K562 (cell line): Measurements from ENCODE around the gene POLDIP3. TPM values are rescaled to one million over a fixed set of nuclear protein-coding genes. Genes with fewer than 3 reads are reported as not detected.
A peak's percentile ranks its signal among the peaks of the same experiment; 100 is the strongest.

Experiments
- ARID2 ChIP-seq: fragments of 450-650 bp; IDR thresholded peaks from 2 replicates; pipeline ENCODE4 v1.6.1; 2017; ENCODE audit warnings: antibody characterized with exemption, mild to moderate bottlenecking
- ESRRA ChIP-seq: fragments of 450-650 bp; IDR thresholded peaks from 2 replicates; pipeline ENCODE4 v1.6.1; 2014; ENCODE audit warnings: low read depth, mild to moderate bottlenecking, moderate library complexity, borderline replicate concordance
- EWSR1 ChIP-seq: fragments of 450-650 bp; IDR thresholded peaks from 2 replicates; pipeline ENCODE4 v1.6.1; 2018; ENCODE audit warnings: borderline replicate concordance, mild to moderate bottlenecking, low read depth, moderate library complexity; ENCODE audit not compliant: partially characterized antibody
- FIP1L1 ChIP-seq: fragments of 200-400 bp; formaldehyde crosslinking; IDR thresholded peaks from 2 replicates; pipeline ENCODE4 v1.6.1; 2018; ENCODE audit warnings: mild to moderate bottlenecking, low read depth, low read length; ENCODE audit not compliant: poor library complexity, severe bottlenecking
- FOXA3 ChIP-seq, 2 experiments: fragments of 450-650 bp in 1 of 2; sonication (generic) in 1 of 2; formaldehyde crosslinking; IDR thresholded peaks in 1 of 2; conservative IDR thresholded peaks in 1 of 2; 2 replicates each; pipeline versions ENCODE4 v1.4.0 to v1.8.0; 2020 to 2022; ENCODE audit warnings: mild to moderate bottlenecking in 2 of 2, missing genetic modification reagents in 1 of 2
- GABPB2 ChIP-seq: fragments of 250-450 bp; sonication (Bioruptor Pico); conservative IDR thresholded peaks from 2 replicates; pipeline ENCODE4 v1.5.1; 2021; ENCODE audit warnings: mild to moderate bottlenecking
- GTF2F1 ChIP-seq: IDR thresholded peaks from 2 replicates; pipeline ENCODE4 v1.6.1; 2011; ENCODE audit warnings: low read depth, low read length, improper control_type of control experiment
- HCFC1 ChIP-seq: IDR thresholded peaks from 2 replicates; pipeline ENCODE4 v1.6.1; 2012; ENCODE audit warnings: low read depth, low read length, improper control_type of control experiment
- KDM4B ChIP-seq, 2 experiments: fragments of 450-650 bp in 1 of 2; sonication (generic) in 1 of 2; IDR thresholded peaks; 2 replicates each; pipeline ENCODE4 v1.6.1; 2016 to 2017; ENCODE audit warnings: borderline replicate concordance in 2 of 2, antibody characterized with exemption in 1 of 2, low read depth in 1 of 2, mild to moderate bottlenecking in 1 of 2
- PRPF4 ChIP-seq: fragments of 200-400 bp; formaldehyde crosslinking; IDR thresholded peaks from one replicate; pipeline ENCODE4 v1.6.1; 2017; ENCODE audit warnings: low read length, low read depth, mild to moderate bottlenecking; ENCODE audit not compliant: insufficient read depth, poor library complexity, severe bottlenecking
- PTRF ChIP-seq: fragments of 450-650 bp; IDR thresholded peaks from 2 replicates; pipeline ENCODE4 v1.6.1; 2016; ENCODE audit warnings: mild to moderate bottlenecking, missing genetic modification characterization, missing compliant biosample characterization
- THRAP3 ChIP-seq: fragments of 450-650 bp; IDR thresholded peaks from 2 replicates; pipeline ENCODE4 v1.6.1; 2016; ENCODE audit warnings: mild to moderate bottlenecking, inconsistent platforms, borderline replicate concordance
- XRCC5 ChIP-seq: fragments of 200-400 bp; formaldehyde crosslinking; IDR thresholded peaks from 2 replicates; pipeline ENCODE4 v1.6.1; 2017; ENCODE audit warnings: low read depth, mild to moderate bottlenecking, low read length
- ZNF668 ChIP-seq: fragments of 250-450 bp; sonication (Bioruptor Pico); IDR thresholded peaks from 2 replicates; pipeline ENCODE4 v1.8.0; 2022; ENCODE audit warnings: mild to moderate bottlenecking, inconsistent platforms
- polyA plus RNA-seq, 8 experiments: library from polyadenylated mRNA; depleted of rRNA in 4 of 8; stranded (reverse) in 5 of 8; unstranded in 3 of 8; fragments of >200 nt; fragmentation: Nextera tagmentation in 2 of 8; fragmentation: Illumina TruSeq in 1 of 8; extraction: Ambion mirVana in 2 of 8; extraction: Trizol in 1 of 8; gene quantifications; 2 replicates each; pipeline versions ENCODE4 v1.2.1 to v1.2.3, GENCODE V29; 2011 to 2014; ENCODE audit warnings: inconsistent platforms in 1 of 8, missing spikeins in 1 of 8
- total RNA-seq, 7 experiments: library from RNA; depleted of rRNA in 6 of 7; stranded (reverse); fragments of >200 nt in 6 of 7; fragmentation: Illumina TruSeq in 2 of 7; extraction: Trizol in 2 of 7; gene quantifications; 2 replicates each; pipeline versions ENCODE4 v1.2.1 to v1.2.3, GENCODE V29; 2011 to 2021; ENCODE audit warnings: low replicate concordance in 1 of 7
- TF ChIP-seq, protein P1 (sequence below): fragments of 450-650 bp; IDR thresholded peaks from 2 replicates; pipeline ENCODE4 v1.6.1; 2016; ENCODE audit warnings: low read depth
- TF ChIP-seq, protein P2 (sequence below): sonication (generic); formaldehyde crosslinking; IDR thresholded peaks from 2 replicates; pipeline ENCODE4 v1.8.0; 2022; ENCODE audit warnings: missing genetic modification reagents, mild to moderate bottlenecking, borderline replicate concordance
- TF ChIP-seq, protein P3 (sequence below): fragments of 250-450 bp; sonication (Bioruptor Pico); IDR thresholded peaks from 2 replicates; pipeline ENCODE4 v1.8.0; 2022; ENCODE audit warnings: inconsistent platforms

Gene POLDIP3
- total and polyA plus RNA-seq, 9 of the 15 experiments (the other 6 are each of a cell fraction or from before 2014, with no cell fraction given), result 14.3 to 53.0 (median 26.3) TPM

DNA sequence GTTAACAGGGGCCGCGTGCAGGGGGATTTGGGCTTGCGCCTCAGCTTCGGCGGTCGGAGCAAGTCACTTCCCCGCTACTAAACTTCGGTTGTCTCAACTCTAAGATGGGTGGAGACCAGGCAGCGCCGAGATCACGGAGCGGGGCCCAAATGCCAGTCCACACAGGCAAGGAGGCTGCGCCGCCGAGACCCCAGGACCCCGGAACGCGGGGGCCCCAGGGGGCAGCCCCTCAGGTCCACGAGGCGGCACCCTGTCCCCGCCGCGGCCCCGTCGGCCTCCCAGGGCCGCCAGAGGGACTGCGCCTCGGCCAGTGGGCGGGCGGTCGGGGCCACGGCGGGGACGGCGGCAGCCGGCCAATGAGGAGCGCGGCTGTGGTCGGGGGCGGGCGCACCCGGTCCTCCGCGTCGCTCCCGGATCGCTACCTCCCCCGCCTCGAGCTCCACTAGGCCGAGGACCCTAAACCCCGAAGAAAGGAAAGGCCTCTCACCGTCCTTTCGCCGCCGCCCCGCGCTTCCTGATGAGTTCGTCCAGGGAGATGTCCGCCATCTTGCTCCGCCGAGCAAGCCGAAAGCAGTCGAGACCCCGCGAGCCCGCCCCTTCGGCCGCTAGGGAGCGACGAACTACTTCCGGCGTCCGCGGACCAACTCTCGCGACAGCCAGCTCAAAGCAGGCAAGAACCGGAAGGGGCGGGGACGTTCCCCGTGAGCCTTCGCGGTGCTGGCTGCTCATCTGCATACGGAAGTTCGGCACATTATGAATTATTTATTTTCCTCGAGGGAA is at the start of gene POLDIP3 (continued):
- TF ChIP-seq GABPB2 (CRISPR knock-in tag) (no peak), KDM4B (IDR thresholded peaks at IDR 0.05; ENCODE audit: borderline replicate concordance in 2 of 2, low read depth in 1 of 2) (no peak), GTF2F1 (no peak), THRAP3 (no peak), ZNF668 (no peak), ARID2 (no peak), PTRF (tag) (no peak), ESRRA (no peak; the same call in 1 of the 2 replicates), PRPF4 (peak; percentile 12), HCFC1 (peak; percentile 70), FIP1L1 (peak; percentile 39), XRCC5 (no peak), EWSR1 (no peak), FOXA3 (CRISPR knock-in tag; conservative IDR thresholded peaks at IDR 0.05 in 1 of 2, IDR thresholded peaks at IDR 0.05 in 1 of 2) (no peak)
- TF ChIP-seq, protein P1, sequence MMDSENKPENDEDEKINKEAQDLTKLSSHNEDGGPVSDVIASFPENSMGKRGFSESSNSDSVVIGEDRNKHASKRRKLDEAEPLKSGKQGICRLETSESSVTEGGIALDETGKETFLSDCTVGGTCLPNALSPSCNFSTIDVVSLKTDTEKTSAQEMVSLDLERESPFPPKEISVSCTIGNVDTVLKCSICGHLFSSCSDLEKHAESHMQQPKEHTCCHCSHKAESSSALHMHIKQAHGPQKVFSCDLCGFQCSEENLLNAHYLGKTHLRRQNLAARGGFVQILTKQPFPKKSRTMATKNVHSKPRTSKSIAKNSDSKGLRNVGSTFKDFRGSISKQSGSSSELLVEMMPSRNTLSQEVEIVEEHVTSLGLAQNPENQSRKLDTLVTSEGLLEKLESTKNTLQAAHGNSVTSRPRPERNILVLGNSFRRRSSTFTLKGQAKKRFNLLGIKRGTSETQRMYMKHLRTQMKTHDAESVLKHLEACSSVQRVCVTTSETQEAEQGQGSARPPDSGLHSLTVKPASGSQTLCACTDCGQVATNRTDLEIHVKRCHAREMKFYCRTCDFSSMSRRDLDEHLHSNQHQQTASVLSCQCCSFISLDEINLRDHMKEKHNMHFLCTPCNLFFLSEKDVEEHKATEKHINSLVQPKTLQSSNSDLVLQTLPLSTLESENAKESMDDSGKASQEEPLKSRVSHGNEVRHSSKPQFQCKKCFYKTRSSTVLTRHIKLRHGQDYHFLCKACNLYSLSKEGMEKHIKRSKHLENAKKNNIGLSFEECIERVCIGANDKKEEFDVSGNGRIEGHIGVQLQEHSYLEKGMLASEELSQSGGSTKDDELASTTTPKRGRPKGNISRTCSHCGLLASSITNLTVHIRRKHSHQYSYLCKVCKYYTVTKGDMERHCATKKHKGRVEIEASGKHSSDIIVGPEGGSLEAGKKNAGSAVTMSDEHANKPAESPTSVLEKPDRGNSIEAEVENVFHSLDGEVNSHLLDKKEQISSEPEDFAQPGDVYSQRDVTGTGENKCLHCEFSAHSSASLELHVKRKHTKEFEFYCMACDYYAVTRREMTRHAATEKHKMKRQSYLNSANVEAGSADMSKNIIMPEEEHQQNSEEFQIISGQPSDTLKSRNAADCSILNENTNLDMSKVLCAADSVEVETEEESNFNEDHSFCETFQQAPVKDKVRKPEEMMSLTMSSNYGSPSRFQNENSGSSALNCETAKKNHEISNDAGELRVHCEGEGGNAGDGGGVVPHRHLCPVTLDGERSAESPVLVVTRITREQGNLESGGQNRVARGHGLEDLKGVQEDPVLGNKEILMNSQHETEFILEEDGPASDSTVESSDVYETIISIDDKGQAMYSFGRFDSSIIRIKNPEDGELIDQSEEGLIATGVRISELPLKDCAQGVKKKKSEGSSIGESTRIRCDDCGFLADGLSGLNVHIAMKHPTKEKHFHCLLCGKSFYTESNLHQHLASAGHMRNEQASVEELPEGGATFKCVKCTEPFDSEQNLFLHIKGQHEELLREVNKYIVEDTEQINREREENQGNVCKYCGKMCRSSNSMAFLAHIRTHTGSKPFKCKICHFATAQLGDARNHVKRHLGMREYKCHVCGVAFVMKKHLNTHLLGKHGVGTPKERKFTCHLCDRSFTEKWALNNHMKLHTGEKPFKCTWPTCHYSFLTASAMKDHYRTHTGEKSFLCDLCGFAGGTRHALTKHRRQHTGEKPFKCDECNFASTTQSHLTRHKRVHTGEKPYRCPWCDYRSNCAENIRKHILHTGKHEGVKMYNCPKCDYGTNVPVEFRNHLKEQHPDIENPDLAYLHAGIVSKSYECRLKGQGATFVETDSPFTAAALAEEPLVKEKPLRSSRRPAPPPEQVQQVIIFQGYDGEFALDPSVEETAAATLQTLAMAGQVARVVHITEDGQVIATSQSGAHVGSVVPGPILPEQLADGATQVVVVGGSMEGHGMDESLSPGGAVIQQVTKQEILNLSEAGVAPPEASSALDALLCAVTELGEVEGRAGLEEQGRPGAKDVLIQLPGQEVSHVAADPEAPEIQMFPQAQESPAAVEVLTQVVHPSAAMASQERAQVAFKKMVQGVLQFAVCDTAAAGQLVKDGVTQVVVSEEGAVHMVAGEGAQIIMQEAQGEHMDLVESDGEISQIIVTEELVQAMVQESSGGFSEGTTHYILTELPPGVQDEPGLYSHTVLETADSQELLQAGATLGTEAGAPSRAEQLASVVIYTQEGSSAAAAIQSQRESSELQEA, result no peak
- TF ChIP-seq, protein P2, sequence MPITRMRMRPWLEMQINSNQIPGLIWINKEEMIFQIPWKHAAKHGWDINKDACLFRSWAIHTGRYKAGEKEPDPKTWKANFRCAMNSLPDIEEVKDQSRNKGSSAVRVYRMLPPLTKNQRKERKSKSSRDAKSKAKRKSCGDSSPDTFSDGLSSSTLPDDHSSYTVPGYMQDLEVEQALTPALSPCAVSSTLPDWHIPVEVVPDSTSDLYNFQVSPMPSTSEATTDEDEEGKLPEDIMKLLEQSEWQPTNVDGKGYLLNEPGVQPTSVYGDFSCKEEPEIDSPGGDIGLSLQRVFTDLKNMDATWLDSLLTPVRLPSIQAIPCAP (CRISPR knock-in tag), result no peak
- TF ChIP-seq, protein P3, sequence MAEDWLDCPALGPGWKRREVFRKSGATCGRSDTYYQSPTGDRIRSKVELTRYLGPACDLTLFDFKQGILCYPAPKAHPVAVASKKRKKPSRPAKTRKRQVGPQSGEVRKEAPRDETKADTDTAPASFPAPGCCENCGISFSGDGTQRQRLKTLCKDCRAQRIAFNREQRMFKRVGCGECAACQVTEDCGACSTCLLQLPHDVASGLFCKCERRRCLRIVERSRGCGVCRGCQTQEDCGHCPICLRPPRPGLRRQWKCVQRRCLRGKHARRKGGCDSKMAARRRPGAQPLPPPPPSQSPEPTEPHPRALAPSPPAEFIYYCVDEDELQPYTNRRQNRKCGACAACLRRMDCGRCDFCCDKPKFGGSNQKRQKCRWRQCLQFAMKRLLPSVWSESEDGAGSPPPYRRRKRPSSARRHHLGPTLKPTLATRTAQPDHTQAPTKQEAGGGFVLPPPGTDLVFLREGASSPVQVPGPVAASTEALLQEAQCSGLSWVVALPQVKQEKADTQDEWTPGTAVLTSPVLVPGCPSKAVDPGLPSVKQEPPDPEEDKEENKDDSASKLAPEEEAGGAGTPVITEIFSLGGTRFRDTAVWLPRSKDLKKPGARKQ (CRISPR knock-in tag), result no peak
